IgD-negative memory B cell (primary cell): ENCODE data around the gene ACTR3. TPM values are rescaled to one million over a fixed set of nuclear protein-coding genes. Genes with fewer than 3 reads are reported as not detected.

Experiments used
- H3K27ac Mint-ChIP-seq, 3 donors: one replicate each; pipeline ENCODE4 v1.8.0; 2020 to 2022; ENCODE audit warnings: mild to moderate bottlenecking in 3 of 3, mixed read lengths in 3 of 3, moderate library complexity in 1 of 3
- H3K27me3 Mint-ChIP-seq: one replicate; pipeline ENCODE4 v1.8.0; 2021; ENCODE audit warnings: mixed read lengths
- H3K36me3 Mint-ChIP-seq: one replicate; pipeline ENCODE4 v1.8.0; 2020; ENCODE audit warnings: mild to moderate bottlenecking, mixed read lengths
- H3K4me1 Mint-ChIP-seq, 3 donors: one replicate each; pipeline ENCODE4 v1.8.0; 2020 to 2022; ENCODE audit warnings: mixed read lengths in 3 of 3, mild to moderate bottlenecking in 1 of 3
- H3K4me3 Mint-ChIP-seq, 4 donors: one replicate each; pipeline ENCODE4 v1.8.0; 2020 to 2022; ENCODE audit warnings: mild to moderate bottlenecking in 4 of 4, mixed read lengths in 4 of 4, moderate library complexity in 3 of 4
- H3K9me3 Mint-ChIP-seq, 3 donors: one replicate each; pipeline ENCODE4 v1.8.0; 2020 to 2021; ENCODE audit warnings: mixed read lengths in 3 of 3, mild to moderate bottlenecking in 1 of 3
- polyA plus RNA-seq: library from polyadenylated mRNA; unstranded; fragments of 300-500 nt; fragmentation: Illumina TruSeq; gene quantifications from one replicate; pipeline ENCODE4 v1.2.3, GENCODE V29; 2021

ACTR3 gene
- polyA plus RNA-seq, 1 donor from 2014 or later, result 432 TPM

- H3K4me1 Mint-ChIP-seq, result no peaks in the 10 kb centered on the region
- peaks cover 3% of the 10 kb centered on the region for H3K36me3 Mint-ChIP-seq
- H3K4me3 Mint-ChIP-seq, result no peak overlapping the region
- H3K27ac Mint-ChIP-seq, result no peak overlapping the region
- peaks cover 4% of the 10 kb centered on the region for H3K27me3 Mint-ChIP-seq
- peaks cover 0 to 3% (median 0%) of the 10 kb centered on the region in 3 donors for H3K9me3 Mint-ChIP-seq
Measured at GRCh38 chr2:114006460-114006859, 116.6 kb downstream of the ACTR3 start.

- Mint-ChIP-seq H3K36me3 (peaks cover 3% of the 10 kb centered on the region), H3K27me3 (peaks cover 4% of the 10 kb centered on the region), H3K9me3 (peaks cover 0 to 3% (median 0%) of the 10 kb centered on the region in 3 donors), H3K27ac (no peak overlapping the region), H3K4me1 (no peaks in the 10 kb centered on the region), H3K4me3 (no peak overlapping the region)
Measured at GRCh38 chr2:114007436-114007835, 117.5 kb downstream of the ACTR3 start.

- Mint-ChIP-seq H3K27me3 (peaks cover 4% of the 10 kb centered on the region), H3K4me1 (no peaks in the 10 kb centered on the region), H3K36me3 (peaks cover 3% of the 10 kb centered on the region), H3K4me3 (no peak overlapping the region), H3K27ac (no peak overlapping the region), H3K9me3 (peaks cover 0 to 3% (median 0%) of the 10 kb centered on the region in 3 donors)
Measured at GRCh38 chr2:114008720-114009119, 118.8 kb downstream of the ACTR3 start.

- Mint-ChIP-seq H3K9me3 (peaks cover 0 to under 1% (median 0%) of the 10 kb centered on the region in 3 donors), H3K4me3 (no peak overlapping the region), H3K27me3 (peaks cover 4% of the 10 kb centered on the region), H3K36me3 (peaks cover under 1% of the 10 kb centered on the region), H3K27ac (no peak overlapping the region), H3K4me1 (no peaks in the 10 kb centered on the region)
Measured at GRCh38 chr2:114009205-114009944, 119.5 kb downstream of the ACTR3 start.

GRCh38 chr2:114010001-114010400, 120.1 kb downstream of the ACTR3 start:
- no peaks in the 10 kb centered on the region for H3K4me1 Mint-ChIP-seq
- no peak overlapping the region for H3K4me3 Mint-ChIP-seq
- H3K27me3 Mint-ChIP-seq, result peaks cover 2% of the 10 kb centered on the region
- no peaks in the 10 kb centered on the region for H3K36me3 Mint-ChIP-seq
- H3K9me3 Mint-ChIP-seq, result no peaks in the 10 kb centered on the region
- no peak overlapping the region for H3K27ac Mint-ChIP-seq

- Mint-ChIP-seq H3K27ac (no peak overlapping the region), H3K9me3 (peaks cover 0 to 4% (median 0%) of the 10 kb centered on the region in 3 donors), H3K4me1 (no peaks in the 10 kb centered on the region), H3K4me3 (no peak overlapping the region), H3K36me3 (no peaks in the 10 kb centered on the region), H3K27me3 (no peaks in the 10 kb centered on the region)
Measured at GRCh38 chr2:114011713-114012112, 121.8 kb downstream of the ACTR3 start.

Other genes starting within 250 kb of the ACTR3 start
- gene SLC35F5, start 133.4 kb upstream of the ACTR3 start, polyA plus RNA-seq, result 7.1 TPM